ENCODE measurements around the gene TTC39A. TPM values are rescaled to one million over a fixed set of nuclear protein-coding genes. Genes with fewer than 3 reads are reported as not detected.

Gene TTC39A
- not detected in 2 replicates for total RNA-seq (2014; rRNA removed; shearing (Covaris generic); ENCODE audit: low replicate concordance)

- Histone ChIP-seq H3K4me3 (ENCODE audit: low read length) (no peak within 1 kb of the TSS), H2AFZ (ENCODE audit: low read length) (0 out of 2 replicates have a peak within 1 kb of the TSS, but pooled peaks have one; percentile 3), H3K9me3 (ENCODE audit: low read length) (no peaks in the 10 kb centered on the region), H3K9ac (ENCODE audit: low read length) (no peak within 1 kb of the TSS), H3K4me2 (ENCODE audit: low read depth, low read length, poor library complexity, severe bottlenecking) (no peak within 1 kb of the TSS), H3K79me2 (ENCODE audit: low read length) (no peaks in the 10 kb centered on the region), H4K20me1 (ENCODE audit: insufficient read depth, low read depth, low read length) (no peaks in the 10 kb centered on the region), H3K36me3 (ENCODE audit: insufficient read depth, low read length) (no peaks in the 10 kb centered on the region), H3K27ac (ENCODE audit: low read length) (no peak within 1 kb of the TSS), H3K9me2 (replicated peaks; ENCODE audit: insufficient read depth, low read length) (no peaks in the 10 kb centered on the region), H3K27me3 (ENCODE audit: low read length) (no peaks in the 10 kb centered on the region), H3K4me1 (ENCODE audit: low read length) (peaks cover 11% of the 10 kb centered on the region)
- no peak for DNase-seq
These were observed at the start of gene TTC39A for GRCh38 chr1:51330331-51331201. Gene TTC39A (minus strand): TSS chr1:51330562. CDS start chr1:51330477, 85 bp downstream.

- H3K4me1 ChIP-seq (ENCODE audit: low read length), result no peaks in the 10 kb centered on the region
- peaks cover 31% of the 10 kb centered on the region; the same call in 1 of the 2 replicates for H3K36me3 ChIP-seq (ENCODE audit: insufficient read depth, low read length)
- no peak for DNase-seq
- no peaks in the 10 kb centered on the region for H3K9me3 ChIP-seq (ENCODE audit: low read length)
- no peaks in the 10 kb centered on the region for H3K27me3 ChIP-seq (ENCODE audit: low read length)
- no peaks in the 10 kb centered on the region for H4K20me1 ChIP-seq (ENCODE audit: insufficient read depth, low read depth, low read length)
- H3K79me2 ChIP-seq (ENCODE audit: low read length), result peaks cover 35% of the 10 kb centered on the region
- no peak overlapping the region for H3K4me3 ChIP-seq (ENCODE audit: low read length)
- H3K9me2 ChIP-seq (replicated peaks; ENCODE audit: insufficient read depth, low read length), result no peaks in the 10 kb centered on the region
- no peak overlapping the region for H3K27ac ChIP-seq (ENCODE audit: low read length)
- no peak overlapping the region for H2AFZ ChIP-seq (ENCODE audit: low read length)
- no peak overlapping the region for H3K9ac ChIP-seq (ENCODE audit: low read length)
- H3K4me2 ChIP-seq (ENCODE audit: low read depth, low read length, poor library complexity, severe bottlenecking), result no peak overlapping the region
These were observed 48.5 kb upstream of the TTC39A start for GRCh38 chr1:51378871-51379270.

GRCh38 chr1:51373898-51374297 is 43.5 kb upstream of the TTC39A start:
- Histone ChIP-seq H3K4me1 (ENCODE audit: low read length) (no peaks in the 10 kb centered on the region), H3K9ac (ENCODE audit: low read length) (no peak overlapping the region), H2AFZ (ENCODE audit: low read length) (no peak overlapping the region)

GRCh38 chr1:51372561-51372960 is 42.2 kb upstream of the TTC39A start:
- no peak overlapping the region for H3K4me3 ChIP-seq (ENCODE audit: low read length)
- no peaks in the 10 kb centered on the region for H3K27me3 ChIP-seq (ENCODE audit: low read length)
- DNase-seq, result no peak
- H3K36me3 ChIP-seq (ENCODE audit: insufficient read depth, low read length), result no peaks in the 10 kb centered on the region; the same call in 1 of the 2 replicates
- H3K79me2 ChIP-seq (ENCODE audit: low read length), result peaks cover 3% of the 10 kb centered on the region; the same call in 1 of the 2 replicates
- H4K20me1 ChIP-seq (ENCODE audit: insufficient read depth, low read depth, low read length), result no peaks in the 10 kb centered on the region
- no peak overlapping the region for H3K4me2 ChIP-seq (ENCODE audit: low read depth, low read length, poor library complexity, severe bottlenecking)
- H3K9ac ChIP-seq (ENCODE audit: low read length), result no peak overlapping the region
- H3K9me2 ChIP-seq (replicated peaks; ENCODE audit: insufficient read depth, low read length), result no peaks in the 10 kb centered on the region
- no peak overlapping the region for H2AFZ ChIP-seq (ENCODE audit: low read length)
- no peaks in the 10 kb centered on the region for H3K4me1 ChIP-seq (ENCODE audit: low read length)
- no peaks in the 10 kb centered on the region for H3K9me3 ChIP-seq (ENCODE audit: low read length)
- no peak overlapping the region for H3K27ac ChIP-seq (ENCODE audit: low read length)

More at GRCh38 chr1:51373898-51374297, 43.5 kb upstream of the TTC39A start:
- H3K4me3 ChIP-seq (ENCODE audit: low read length), result no peak overlapping the region
- H3K27ac ChIP-seq (ENCODE audit: low read length), result no peak overlapping the region
- H3K9me3 ChIP-seq (ENCODE audit: low read length), result no peaks in the 10 kb centered on the region
- no peaks in the 10 kb centered on the region for H3K27me3 ChIP-seq (ENCODE audit: low read length)
- no peaks in the 10 kb centered on the region for H4K20me1 ChIP-seq (ENCODE audit: insufficient read depth, low read depth, low read length)
- peaks cover 3% of the 10 kb centered on the region; the same call in 1 of the 2 replicates for H3K79me2 ChIP-seq (ENCODE audit: low read length)
- DNase-seq, result no peak
- no peak overlapping the region for H3K4me2 ChIP-seq (ENCODE audit: low read depth, low read length, poor library complexity, severe bottlenecking)
- no peaks in the 10 kb centered on the region for H3K9me2 ChIP-seq (replicated peaks; ENCODE audit: insufficient read depth, low read length)
- H3K36me3 ChIP-seq (ENCODE audit: insufficient read depth, low read length), result peaks cover 4% of the 10 kb centered on the region; the same call in 1 of the 2 replicates

GRCh38 chr1:51369171-51369570 is 38.8 kb upstream of the TTC39A start:
- Histone ChIP-seq H4K20me1 (ENCODE audit: insufficient read depth, low read depth, low read length) (no peaks in the 10 kb centered on the region), H3K9ac (ENCODE audit: low read length) (no peak overlapping the region), H3K27ac (ENCODE audit: low read length) (no peak overlapping the region), H3K27me3 (ENCODE audit: low read length) (no peaks in the 10 kb centered on the region), H3K9me3 (ENCODE audit: low read length) (no peaks in the 10 kb centered on the region), H3K4me2 (ENCODE audit: low read depth, low read length, poor library complexity, severe bottlenecking) (no peak overlapping the region), H2AFZ (ENCODE audit: low read length) (no peak overlapping the region), H3K79me2 (ENCODE audit: low read length) (no peaks in the 10 kb centered on the region; the same call in 1 of the 2 replicates), H3K9me2 (replicated peaks; ENCODE audit: insufficient read depth, low read length) (no peaks in the 10 kb centered on the region), H3K36me3 (ENCODE audit: insufficient read depth, low read length) (peaks cover 7% of the 10 kb centered on the region; the same call in 1 of the 2 replicates), H3K4me1 (ENCODE audit: low read length) (no peaks in the 10 kb centered on the region), H3K4me3 (ENCODE audit: low read length) (no peak overlapping the region)
- no peak for DNase-seq

- Histone ChIP-seq H3K36me3 (ENCODE audit: insufficient read depth, low read length) (peaks cover 31% of the 10 kb centered on the region), H3K79me2 (ENCODE audit: low read length) (no peaks in the 10 kb centered on the region; the same call in 1 of the 2 replicates), H4K20me1 (ENCODE audit: insufficient read depth, low read depth, low read length) (no peaks in the 10 kb centered on the region), H3K4me2 (ENCODE audit: low read depth, low read length, poor library complexity, severe bottlenecking) (no peak overlapping the region), H3K9ac (ENCODE audit: low read length) (no peak overlapping the region), H3K27ac (ENCODE audit: low read length) (no peak overlapping the region), H3K4me1 (ENCODE audit: low read length) (no peaks in the 10 kb centered on the region), H3K9me3 (ENCODE audit: low read length) (no peaks in the 10 kb centered on the region), H3K9me2 (replicated peaks; ENCODE audit: insufficient read depth, low read length) (no peaks in the 10 kb centered on the region), H2AFZ (ENCODE audit: low read length) (no peak overlapping the region), H3K4me3 (ENCODE audit: low read length) (no peak overlapping the region), H3K27me3 (ENCODE audit: low read length) (no peaks in the 10 kb centered on the region)
- no peak for DNase-seq
These were observed 35.4 kb upstream of the TTC39A start for GRCh38 chr1:51365774-51366173.

GRCh38 chr1:51359879-51360278 is 29.5 kb upstream of the TTC39A start:
- no peaks in the 10 kb centered on the region for H3K4me1 ChIP-seq (ENCODE audit: low read length)
- H3K36me3 ChIP-seq (ENCODE audit: insufficient read depth, low read length), result peaks cover 44% of the 10 kb centered on the region
- no peak for DNase-seq

GRCh38 chr1:51355382-51355781 is 25.0 kb upstream of the TTC39A start:
- H3K79me2 ChIP-seq (ENCODE audit: low read length), result 0 out of 2 replicates have a peak, but pooled peaks cover 4% of the 10 kb centered on the region
- H4K20me1 ChIP-seq (ENCODE audit: insufficient read depth, low read depth, low read length), result no peaks in the 10 kb centered on the region
- H2AFZ ChIP-seq (ENCODE audit: low read length), result no peak overlapping the region
- H3K36me3 ChIP-seq (ENCODE audit: insufficient read depth, low read length), result peaks cover 22% of the 10 kb centered on the region
- H3K27ac ChIP-seq (ENCODE audit: low read length), result no peak overlapping the region
- H3K4me3 ChIP-seq (ENCODE audit: low read length), result no peak overlapping the region
- no peak overlapping the region for H3K9ac ChIP-seq (ENCODE audit: low read length)
- H3K4me1 ChIP-seq (ENCODE audit: low read length), result no peaks in the 10 kb centered on the region
- DNase-seq, result no peak
- H3K4me2 ChIP-seq (ENCODE audit: low read depth, low read length, poor library complexity, severe bottlenecking), result no peak overlapping the region
- H3K9me3 ChIP-seq (ENCODE audit: low read length), result no peaks in the 10 kb centered on the region
- no peaks in the 10 kb centered on the region for H3K27me3 ChIP-seq (ENCODE audit: low read length)
- H3K9me2 ChIP-seq (replicated peaks; ENCODE audit: insufficient read depth, low read length), result no peaks in the 10 kb centered on the region

More at GRCh38 chr1:51359879-51360278, 29.5 kb upstream of the TTC39A start:
- Histone ChIP-seq H3K27me3 (ENCODE audit: low read length) (no peaks in the 10 kb centered on the region), H3K9me2 (replicated peaks; ENCODE audit: insufficient read depth, low read length) (no peaks in the 10 kb centered on the region), H3K9ac (ENCODE audit: low read length) (no peak overlapping the region), H3K79me2 (ENCODE audit: low read length) (0 out of 2 replicates have a peak, but pooled peaks cover 4% of the 10 kb centered on the region), H3K9me3 (ENCODE audit: low read length) (no peaks in the 10 kb centered on the region), H4K20me1 (ENCODE audit: insufficient read depth, low read depth, low read length) (no peaks in the 10 kb centered on the region), H2AFZ (ENCODE audit: low read length) (no peak overlapping the region), H3K4me2 (ENCODE audit: low read depth, low read length, poor library complexity, severe bottlenecking) (no peak overlapping the region), H3K27ac (ENCODE audit: low read length) (no peak overlapping the region), H3K4me3 (ENCODE audit: low read length) (no peak overlapping the region)

All from Karpas-422 (cell line).